ENCODE measurements around the gene CARD9. TPM values are rescaled to one million over a fixed set of nuclear protein-coding genes. Genes with fewer than 3 reads are reported as not detected.

The CARD9 gene
- total RNA-seq, 1 donor from 2014 or later, result 1.2 TPM

DNA sequence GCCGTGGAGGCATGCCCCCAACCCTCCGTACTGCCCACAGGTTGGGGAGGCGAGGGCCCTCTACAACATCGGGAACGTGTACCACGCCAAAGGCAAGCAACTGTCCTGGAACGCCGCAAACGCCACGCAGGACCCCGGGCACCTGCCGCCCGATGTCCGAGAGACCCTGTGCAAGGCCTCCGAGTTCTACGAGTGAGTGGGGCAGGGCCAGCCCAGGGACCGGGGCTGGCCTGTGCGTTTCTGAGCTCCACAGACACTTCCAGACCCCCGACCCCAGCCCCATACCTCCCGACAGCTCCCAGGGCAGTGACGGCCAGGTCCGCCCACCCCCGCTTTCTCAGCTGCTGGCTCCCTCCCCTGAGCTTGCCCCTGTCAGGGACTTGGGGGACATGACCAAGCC is 36.6 kb downstream of the CARD9 start:
- intact Hi-C loops (cut with micrococcal nuclease), result no loop called here
- Histone ChIP-seq H3K27me3 (ENCODE audit: low read depth) (no peaks in the 10 kb centered on the region), H3K36me3 (peaks cover 39% of the 10 kb centered on the region)

DNA sequence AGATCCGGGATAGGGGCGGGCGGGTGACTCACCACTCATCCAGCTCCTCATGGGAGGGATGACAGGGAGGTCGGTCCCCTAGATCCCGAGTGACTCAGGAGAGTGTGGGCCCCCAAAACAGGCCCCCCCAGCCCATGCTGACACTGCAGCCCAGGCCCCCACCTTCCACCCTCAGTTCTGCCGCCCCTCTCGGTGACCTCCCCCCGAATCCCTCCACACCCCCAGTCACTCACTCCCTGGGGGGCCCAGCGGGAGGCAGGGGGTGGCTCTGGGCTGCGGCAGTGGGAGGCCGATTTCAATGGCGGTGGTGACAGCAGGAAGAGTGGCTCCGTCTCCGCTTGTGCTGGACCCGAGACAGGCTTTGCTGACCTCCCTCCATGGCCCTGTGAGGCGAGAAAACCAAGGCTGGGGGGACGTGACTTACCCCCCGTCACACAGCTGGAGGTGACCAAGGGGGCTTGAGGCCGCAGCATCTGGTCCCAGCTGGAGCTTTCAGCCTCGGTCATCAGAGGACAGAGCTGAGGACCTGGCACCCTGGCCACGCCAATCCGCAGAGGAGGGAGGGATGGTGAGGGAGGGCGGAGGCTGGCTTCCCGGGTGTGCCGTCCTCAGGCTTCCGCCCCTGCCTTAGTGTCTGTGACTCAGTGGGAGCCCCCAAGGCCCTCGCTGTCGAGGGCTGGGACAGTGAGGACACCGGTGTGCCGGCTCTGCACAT is 37.2 kb downstream of the CARD9 start:
- TF ChIP-seq, protein P1, sequence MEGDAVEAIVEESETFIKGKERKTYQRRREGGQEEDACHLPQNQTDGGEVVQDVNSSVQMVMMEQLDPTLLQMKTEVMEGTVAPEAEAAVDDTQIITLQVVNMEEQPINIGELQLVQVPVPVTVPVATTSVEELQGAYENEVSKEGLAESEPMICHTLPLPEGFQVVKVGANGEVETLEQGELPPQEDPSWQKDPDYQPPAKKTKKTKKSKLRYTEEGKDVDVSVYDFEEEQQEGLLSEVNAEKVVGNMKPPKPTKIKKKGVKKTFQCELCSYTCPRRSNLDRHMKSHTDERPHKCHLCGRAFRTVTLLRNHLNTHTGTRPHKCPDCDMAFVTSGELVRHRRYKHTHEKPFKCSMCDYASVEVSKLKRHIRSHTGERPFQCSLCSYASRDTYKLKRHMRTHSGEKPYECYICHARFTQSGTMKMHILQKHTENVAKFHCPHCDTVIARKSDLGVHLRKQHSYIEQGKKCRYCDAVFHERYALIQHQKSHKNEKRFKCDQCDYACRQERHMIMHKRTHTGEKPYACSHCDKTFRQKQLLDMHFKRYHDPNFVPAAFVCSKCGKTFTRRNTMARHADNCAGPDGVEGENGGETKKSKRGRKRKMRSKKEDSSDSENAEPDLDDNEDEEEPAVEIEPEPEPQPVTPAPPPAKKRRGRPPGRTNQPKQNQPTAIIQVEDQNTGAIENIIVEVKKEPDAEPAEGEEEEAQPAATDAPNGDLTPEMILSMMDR (IDR thresholded peaks at IDR 0.05; ENCODE audit: borderline replicate concordance), result no peak
- peaks cover 39% of the 10 kb centered on the region for H3K36me3 ChIP-seq
- intact Hi-C loops (cut with micrococcal nuclease), result no loop called here
- H3K27ac ChIP-seq (replicated peaks), result no peak overlapping the region
- no peak overlapping the region for H3K4me3 ChIP-seq
- no peak for DNase-seq
- no peaks in the 10 kb centered on the region for H3K9me3 ChIP-seq (replicated peaks)
- no peaks in the 10 kb centered on the region for H3K27me3 ChIP-seq (ENCODE audit: low read depth)
- peaks cover 21% of the 10 kb centered on the region for H3K4me1 ChIP-seq

More for the DNA sequence above, 36.6 kb downstream of the CARD9 start:
- Histone ChIP-seq H3K9me3 (replicated peaks) (no peaks in the 10 kb centered on the region), H3K27ac (replicated peaks) (no peak overlapping the region), H3K4me1 (peaks cover 27% of the 10 kb centered on the region), H3K4me3 (no peak overlapping the region)
- no peak for DNase-seq
- TF ChIP-seq, protein P1 (IDR thresholded peaks at IDR 0.05; ENCODE audit: borderline replicate concordance), result no peak

DNA sequence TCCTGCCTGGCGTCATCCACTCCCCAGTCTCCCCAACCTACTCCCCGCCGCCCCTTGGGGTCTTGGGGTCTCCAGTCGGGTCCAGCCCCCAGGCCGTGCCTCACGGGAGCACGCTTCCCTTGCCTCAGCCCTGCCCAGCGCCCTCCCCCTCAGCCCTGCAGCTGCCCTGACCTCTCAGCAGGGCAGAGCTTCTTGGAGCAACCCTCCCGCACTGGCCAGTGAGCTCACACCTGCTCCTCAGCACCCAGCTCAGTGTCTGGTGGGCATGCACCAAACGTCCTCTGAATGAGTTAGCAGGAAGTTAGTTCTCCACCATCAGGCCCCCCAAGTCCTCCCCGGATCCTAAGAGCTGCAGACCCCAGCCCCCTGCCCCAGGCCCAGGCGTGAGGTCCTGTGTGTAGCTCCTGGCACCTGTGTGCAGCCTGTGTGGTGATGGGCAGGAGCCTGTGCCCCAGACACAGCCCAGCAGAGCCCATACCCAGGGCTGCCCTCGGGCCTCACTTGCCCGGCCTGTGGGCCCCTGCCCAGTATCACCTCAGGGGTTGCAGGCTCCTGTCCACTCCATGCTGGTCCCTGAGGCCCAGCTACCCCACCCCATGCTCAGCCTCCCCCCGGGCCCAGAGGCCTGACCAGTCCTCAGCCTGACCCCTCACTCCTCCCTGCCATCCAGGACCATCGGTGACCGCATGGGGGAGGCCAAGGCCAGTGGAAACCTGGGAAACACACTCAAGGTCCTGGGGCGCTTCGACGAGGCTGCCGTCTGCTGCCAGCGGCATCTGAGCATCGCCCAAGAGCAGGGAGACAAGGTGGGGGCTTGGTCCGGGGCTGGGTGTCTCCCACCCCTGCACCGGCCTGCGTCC is 37.9 kb downstream of the CARD9 start:
- TF ChIP-seq, protein P1 (IDR thresholded peaks at IDR 0.05; ENCODE audit: borderline replicate concordance), result no peak
- H3K4me1 ChIP-seq, result peaks cover 16% of the 10 kb centered on the region
- H3K36me3 ChIP-seq, result peaks cover 39% of the 10 kb centered on the region
- H3K9me3 ChIP-seq (replicated peaks), result no peaks in the 10 kb centered on the region
- intact Hi-C loops (cut with micrococcal nuclease), result no loop called here
- no peak overlapping the region for H3K4me3 ChIP-seq
- DNase-seq, result no peak
- H3K27me3 ChIP-seq (ENCODE audit: low read depth), result no peaks in the 10 kb centered on the region
- H3K27ac ChIP-seq (replicated peaks), result no peak overlapping the region

DNA sequence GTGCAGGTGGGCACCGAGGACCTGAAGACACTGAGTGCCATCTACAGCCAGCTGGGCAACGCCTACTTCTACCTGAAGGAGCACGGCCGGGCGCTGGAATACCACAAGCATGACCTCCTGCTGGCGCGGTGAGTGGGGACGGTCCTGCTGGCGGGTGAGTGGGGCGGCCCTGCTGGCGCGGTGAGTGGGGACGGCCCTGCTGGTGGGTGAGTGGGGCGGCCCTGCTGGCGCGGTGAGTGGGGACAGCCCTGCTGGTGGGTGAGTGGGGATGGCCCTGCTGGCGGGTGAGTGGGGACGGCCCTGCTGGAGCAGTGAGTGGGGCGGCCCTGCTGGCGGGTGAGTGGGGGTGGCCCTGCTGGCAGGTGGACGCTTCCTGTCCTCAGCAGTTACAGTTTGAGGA is 38.9 kb downstream of the CARD9 start:
- Histone ChIP-seq H3K27ac (replicated peaks) (no peak overlapping the region), H3K4me1 (peaks cover 16% of the 10 kb centered on the region), H3K9me3 (replicated peaks) (no peaks in the 10 kb centered on the region), H3K4me3 (no peak overlapping the region), H3K36me3 (peaks cover 39% of the 10 kb centered on the region), H3K27me3 (ENCODE audit: low read depth) (no peaks in the 10 kb centered on the region)
- intact Hi-C loops (cut with micrococcal nuclease), result no loop called here
- DNase-seq, result no peak
- TF ChIP-seq, protein P1 (IDR thresholded peaks at IDR 0.05; ENCODE audit: borderline replicate concordance), result no peak

DNA sequence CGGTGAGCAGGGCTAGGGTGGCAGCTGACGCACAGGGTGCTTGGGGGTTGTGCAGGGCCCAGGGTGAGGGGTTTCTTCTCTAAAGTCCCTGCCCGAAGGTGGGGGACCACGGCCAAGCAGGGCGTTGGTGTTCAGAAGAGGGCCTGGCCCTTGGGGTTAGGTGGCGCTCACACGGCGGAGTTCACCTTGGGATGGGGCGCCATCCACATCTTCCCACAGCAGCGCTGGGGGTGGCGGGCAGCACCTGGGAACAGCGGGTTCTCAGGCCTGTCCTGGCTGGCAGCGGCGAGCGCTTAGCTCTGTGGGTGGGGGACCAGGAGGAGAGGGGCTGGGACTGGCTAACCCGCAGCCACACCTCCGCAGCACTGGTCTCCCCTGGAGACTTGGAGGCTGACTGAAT is 40.0 kb downstream of the CARD9 start:
- TF ChIP-seq, protein P1 (IDR thresholded peaks at IDR 0.05; ENCODE audit: borderline replicate concordance), result no peak
- H3K36me3 ChIP-seq, result peaks cover 35% of the 10 kb centered on the region
- H3K27me3 ChIP-seq (ENCODE audit: low read depth), result no peaks in the 10 kb centered on the region
- H3K4me1 ChIP-seq, result peaks cover 24% of the 10 kb centered on the region
- no peak for DNase-seq
- no peak overlapping the region for H3K27ac ChIP-seq (replicated peaks)
- no peak overlapping the region for H3K4me3 ChIP-seq
- no peaks in the 10 kb centered on the region for H3K9me3 ChIP-seq (replicated peaks)
- intact Hi-C loops (cut with micrococcal nuclease), result no loop called here

Measured in left ventricle myocardium inferior (tissue), 1 donor.